ENCODE measurements around the gene GNAO1.

GRCh38 chr16:56331915-56332314 is 140.6 kb downstream of the GNAO1 start:
- TF ChIP-seq TCF12 (IDR thresholded peaks at IDR 0.05) (no peak), TAF1 (IDR thresholded peaks at IDR 0.05; ENCODE audit: borderline replicate concordance, low read depth, low read length) (no peak), GATA2 (CRISPR knock-in tag; IDR thresholded peaks at IDR 0.05) (no peak), CTCF (IDR thresholded peaks at IDR 0.05) (no peak), EZH2phosphoT487 (IDR thresholded peaks at IDR 0.05; ENCODE audit: borderline replicate concordance, low read depth) (no peak), POLR2AphosphoS5 (IDR thresholded peaks at IDR 0.05; ENCODE audit: low read depth, low read length) (no peak), MAX (IDR thresholded peaks at IDR 0.05; ENCODE audit: low read depth) (no peak), ELF1 (IDR thresholded peaks at IDR 0.05) (no peak), RCOR1 (IDR thresholded peaks at IDR 0.05; ENCODE audit: low read length) (no peak), RXRA (IDR thresholded peaks at IDR 0.05; ENCODE audit: borderline replicate concordance, low read depth) (no peak), JUND (IDR thresholded peaks at IDR 0.05) (no peak)
